Ramos (cell line): Measurements from ENCODE around the gene MMADHC.

Source experiments
- in situ Hi-C: fragments of 300-500 bp; cut with MboI; formaldehyde crosslinking; loops from one replicate; pipeline ENCODE4 v1.14.3; 2022; ENCODE audit warnings: low sequenced_read_pairs; ENCODE audit not compliant: unreplicated experiment

MMADHC gene

DNA sequence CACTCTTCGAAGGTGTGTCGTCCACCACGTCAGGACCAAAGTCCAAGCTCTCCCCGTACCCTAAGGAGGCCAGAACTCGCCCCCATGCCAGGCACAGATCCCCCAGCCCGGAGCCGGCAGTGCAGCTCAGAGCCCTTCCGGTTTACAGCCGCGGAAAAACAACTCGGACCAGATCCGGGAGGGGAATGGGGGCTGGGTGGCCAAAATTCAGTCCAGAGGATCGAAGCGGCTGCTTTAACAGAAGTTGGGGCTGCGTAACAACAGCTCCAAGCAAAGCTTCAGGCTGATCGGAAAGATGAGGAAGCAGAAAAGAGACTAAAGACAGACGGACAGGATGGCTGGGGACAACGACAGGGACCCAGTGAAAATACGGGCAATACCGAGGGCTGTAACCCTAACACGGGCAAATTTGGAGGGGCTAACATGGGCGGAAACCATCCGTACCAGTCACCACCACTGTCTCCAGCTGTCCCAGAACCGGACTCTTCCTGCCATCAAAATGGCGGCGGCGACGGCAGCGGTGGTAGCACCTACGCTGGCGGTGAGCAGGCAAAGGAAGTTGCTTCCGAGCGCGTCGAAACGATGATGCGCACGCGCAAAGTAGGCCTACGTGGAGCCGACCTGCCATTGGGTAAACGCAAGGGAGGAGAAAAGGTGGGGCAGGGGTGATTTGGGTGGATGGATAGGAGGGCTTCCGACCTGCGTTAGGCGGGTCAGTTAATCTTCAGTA is at the start of gene MMADHC:
Gene MMADHC, minus strand, starts transcription at position 556 of the 730 bp plus-strand sequence. CDS start 678 bp downstream, outside the sequence.
- in situ Hi-C loops = loop anchor here (25.0 kb wide), 2 partner anchors 1475 to 1650 kb away; no protein-coding TSS in a partner anchor

DNA sequence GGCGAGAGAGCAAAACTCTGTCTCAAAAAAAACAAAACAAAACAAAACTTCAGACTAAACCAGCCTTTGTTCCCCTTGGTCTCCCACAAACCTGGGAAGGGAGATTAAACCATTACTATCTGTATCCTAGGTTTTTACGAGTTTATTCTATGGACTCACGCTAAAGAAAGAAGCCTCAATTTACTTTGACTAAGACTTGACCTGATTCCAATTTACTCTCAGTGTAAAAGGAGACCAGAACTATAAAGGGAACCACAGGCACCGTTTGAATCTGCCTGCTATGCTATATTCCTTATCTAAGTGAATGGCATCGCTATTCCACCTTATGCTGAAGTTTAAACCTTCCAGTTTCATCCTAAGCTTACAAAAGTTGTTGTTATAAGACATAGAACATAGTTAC is 46.5 kb upstream of the MMADHC start:
- in situ Hi-C loops = no loop called here

DNA sequence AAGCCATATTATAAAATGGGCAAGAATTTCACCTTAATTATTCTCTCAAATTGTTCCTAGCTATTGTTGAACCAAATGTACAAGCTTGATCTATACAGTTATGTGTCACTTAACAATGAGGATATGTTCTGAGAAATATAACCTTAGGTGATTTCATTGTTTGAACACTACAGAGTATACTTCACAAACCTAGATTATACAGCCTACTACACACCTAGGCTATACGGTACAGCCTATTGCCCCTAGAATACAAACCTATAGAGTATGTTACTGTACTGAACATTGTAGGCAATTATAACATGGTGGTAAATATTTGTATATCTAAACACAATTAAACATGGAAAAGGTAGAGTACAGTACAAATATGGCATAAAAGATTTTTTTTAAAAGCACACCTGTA is 42.9 kb upstream of the MMADHC start:
- in situ Hi-C loops = no loop called here

DNA sequence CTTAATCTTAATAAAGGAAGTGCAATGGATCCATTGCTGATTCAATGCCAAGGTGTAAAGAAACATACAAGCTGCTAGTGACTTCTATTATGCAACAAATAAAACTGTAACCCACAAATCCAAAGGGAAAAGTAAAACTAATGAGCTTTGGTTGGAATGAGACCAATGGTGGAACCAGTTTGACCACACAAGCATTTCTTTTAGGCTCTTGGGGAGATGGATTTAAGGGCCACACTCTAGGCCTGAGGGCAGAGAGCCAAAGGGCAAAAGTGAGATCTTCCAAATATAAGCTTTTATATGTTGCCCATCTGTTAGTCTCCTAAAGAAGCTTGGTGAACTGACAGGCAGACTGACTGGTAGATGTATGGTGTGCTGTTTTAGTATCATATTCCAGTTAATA is 41.5 kb upstream of the MMADHC start:
- in situ Hi-C loops = no loop called here

DNA sequence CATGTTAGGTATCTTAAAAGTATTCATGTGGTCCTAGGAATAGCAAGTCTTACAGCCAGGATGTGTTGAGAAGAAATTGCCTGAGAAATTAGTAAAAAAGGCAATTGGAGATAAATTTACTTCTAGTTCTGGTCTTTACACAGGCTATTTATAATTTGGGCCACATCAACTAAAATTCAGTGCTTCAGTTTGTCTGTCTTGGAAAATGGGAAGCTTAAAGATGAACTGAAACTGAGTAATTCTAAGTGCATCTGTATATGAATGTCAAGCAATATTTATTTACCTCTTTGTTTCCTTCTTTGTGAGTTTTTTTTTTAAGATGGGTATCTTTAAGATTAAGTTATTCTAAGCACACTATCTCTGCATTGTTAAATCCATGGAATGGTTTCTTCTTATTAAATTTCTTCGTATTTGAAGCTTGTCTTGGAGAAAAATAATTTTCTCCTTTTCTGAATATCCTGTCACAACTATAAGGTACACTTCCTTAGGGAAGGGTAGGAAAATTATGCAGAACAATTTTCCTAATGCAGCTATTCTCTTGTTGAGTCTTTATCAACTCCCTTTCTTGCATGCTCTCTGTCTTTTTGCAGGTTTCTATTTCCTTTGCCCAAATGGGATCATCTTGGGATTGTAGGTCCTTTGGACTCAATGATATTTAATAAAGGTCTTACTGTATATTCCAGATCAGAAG is 39.7 kb upstream of the MMADHC start:
- in situ Hi-C loops = no loop called here

- in situ Hi-C loops = no loop called here
Measured at GRCh38 chr2:149625671-149626070, 38.1 kb upstream of the MMADHC start.

DNA sequence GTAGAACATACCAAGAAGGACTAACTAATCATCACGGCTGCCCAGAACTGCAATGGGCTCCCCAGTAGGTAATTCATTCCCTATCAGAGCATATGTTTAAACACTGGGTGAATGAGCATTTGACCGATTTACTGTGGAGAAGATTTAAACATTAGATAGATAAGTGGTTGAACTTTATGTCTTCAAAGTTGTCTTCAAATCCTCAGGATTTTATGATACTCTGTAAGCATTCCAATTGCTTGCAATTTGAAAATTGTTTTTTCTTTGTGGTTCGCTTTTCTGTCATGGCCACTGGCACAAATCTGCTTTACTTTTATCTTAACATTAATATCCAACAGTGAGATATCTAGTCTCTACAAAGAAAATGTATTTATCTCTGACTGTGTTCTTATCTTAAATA is 37.7 kb upstream of the MMADHC start:
- in situ Hi-C loops = no loop called here

DNA sequence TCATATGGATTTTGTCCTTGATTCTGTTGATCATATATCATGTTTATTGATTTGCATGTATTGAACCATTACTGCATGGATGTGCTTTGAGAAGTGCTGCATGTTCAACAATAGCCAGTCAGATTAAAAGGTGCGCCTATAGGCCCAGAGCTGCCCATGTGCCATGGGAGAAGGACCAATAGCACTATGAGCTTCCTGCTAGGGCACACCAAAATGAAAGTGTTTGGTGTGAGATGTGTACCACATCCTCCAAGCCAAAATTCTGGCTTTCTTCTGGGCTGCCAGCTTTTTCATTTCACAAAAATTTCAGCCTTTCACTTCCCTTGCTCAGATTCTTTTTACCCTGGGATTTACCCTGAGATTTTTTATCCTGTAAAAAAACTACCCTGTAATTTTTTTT is 34.8 kb upstream of the MMADHC start:
- in situ Hi-C loops = no loop called here

DNA sequence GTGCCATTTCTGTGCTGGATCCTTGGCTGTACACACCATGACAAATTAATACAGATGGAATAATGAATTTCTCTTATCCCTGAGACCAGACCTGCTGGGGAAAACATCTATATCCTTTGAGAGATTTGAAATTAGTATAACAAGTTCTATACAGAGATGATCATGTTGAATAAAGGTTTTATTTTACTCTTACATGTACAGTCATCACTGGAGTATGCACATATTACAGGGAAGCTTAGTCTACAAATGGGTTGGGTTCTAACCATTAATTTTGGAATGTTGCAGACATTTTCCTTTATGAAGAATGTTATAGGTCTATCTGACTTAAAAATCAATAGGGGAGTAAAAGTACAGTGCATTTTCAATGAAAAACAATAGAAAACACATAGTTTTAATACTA is 29.9 kb upstream of the MMADHC start:
- in situ Hi-C loops = no loop called here

DNA sequence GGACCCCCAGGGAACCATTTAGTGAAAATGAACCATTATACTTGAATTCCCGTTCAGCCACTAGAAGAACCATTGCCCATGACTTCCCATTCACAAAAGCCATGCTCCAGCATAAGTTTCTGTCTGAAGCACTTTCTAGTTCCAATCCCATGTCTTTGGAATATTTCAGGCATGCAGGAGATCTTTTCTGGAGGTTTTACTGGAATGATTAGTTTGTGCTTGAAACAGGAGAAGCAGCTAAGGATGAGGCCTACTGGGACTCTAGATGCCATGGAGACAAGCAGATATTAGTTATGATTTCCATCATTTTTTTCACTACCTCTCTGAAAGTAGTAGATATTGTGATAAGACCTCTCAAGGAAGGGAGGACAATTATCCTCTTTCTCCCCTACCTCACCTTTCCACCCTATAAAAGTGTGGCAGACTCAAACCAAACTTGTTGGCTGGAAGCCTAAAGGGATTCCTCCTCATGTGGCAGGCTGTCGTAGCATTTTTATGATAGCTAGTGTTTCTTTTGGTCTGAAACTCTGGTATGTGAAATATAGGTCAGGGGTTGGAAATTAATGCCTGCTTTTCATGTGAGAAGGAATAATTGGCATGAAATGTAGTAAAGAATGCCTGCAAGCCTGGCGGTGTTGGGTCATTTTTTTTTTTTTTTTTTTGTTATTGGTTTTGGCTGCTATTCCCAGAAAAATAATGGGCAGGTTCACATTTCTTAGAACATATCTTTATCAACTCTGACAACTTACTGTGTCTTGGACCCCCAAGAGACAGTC is 29.3 kb upstream of the MMADHC start:
- in situ Hi-C loops = no loop called here

GRCh38 chr2:149613704-149614103 is 26.1 kb upstream of the MMADHC start:
- in situ Hi-C loops = no loop called here

- in situ Hi-C loops = no loop called here
Measured at GRCh38 chr2:149612122-149612521, 24.5 kb upstream of the MMADHC start.

DNA sequence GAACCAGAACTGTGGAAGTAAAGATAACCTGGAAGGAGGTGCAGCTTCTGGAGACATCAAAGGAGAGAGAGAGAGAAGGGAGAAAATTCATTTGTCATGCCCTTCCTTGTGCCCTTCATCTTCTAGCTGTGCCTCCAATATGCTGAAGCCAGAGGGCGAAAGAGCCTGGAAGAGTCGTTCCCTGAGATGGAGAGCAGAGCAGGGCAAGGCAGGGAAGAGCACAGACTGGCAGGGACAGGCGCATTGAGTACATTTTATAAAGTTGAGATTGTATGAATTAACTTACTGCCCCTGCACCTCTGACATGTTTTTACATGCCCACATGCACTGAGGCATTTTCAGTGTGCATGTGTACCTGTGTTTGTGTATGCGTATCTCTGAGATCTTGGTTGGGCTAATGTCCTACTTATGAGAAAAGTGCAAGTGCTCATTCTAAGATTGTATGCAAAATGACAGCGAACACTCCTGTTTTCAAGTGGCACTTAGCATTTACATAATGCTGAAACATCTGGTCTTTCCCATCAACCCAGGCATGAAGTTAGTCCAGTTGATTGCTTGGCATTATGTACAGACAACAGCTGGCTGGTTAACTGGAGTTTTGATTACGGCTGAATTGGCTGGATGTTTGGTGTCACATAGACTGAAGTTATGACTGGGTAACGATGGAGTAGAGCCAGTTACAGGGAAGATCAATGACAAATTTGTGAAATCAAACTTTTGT is 23.7 kb upstream of the MMADHC start:
- in situ Hi-C loops = no loop called here

DNA sequence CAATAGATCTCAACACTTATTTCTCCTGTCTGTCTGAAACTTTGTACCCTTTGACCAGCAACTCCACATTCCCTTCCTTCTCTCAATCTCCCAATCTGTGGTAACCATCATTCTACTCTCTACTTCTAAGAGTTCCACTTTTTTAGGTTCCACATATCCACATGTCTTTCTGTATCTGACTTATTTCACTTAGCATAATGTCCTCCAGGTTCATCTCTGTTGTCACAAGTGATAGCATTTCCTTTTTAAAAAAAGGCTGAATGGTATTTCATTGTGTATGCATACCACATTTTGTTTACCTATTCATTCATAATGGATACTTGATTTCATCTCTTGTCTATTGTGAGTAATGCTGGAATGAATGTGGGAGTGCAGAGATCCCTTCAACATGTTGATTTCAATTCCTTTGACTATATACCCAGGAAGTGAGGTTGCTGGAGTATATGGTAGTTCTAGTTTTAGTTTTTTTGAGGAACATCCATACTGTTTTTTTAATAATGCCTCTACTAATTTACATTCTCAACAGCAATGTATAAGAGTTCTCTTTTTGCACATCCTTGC is 18.8 kb upstream of the MMADHC start:
- in situ Hi-C loops = no loop called here

DNA sequence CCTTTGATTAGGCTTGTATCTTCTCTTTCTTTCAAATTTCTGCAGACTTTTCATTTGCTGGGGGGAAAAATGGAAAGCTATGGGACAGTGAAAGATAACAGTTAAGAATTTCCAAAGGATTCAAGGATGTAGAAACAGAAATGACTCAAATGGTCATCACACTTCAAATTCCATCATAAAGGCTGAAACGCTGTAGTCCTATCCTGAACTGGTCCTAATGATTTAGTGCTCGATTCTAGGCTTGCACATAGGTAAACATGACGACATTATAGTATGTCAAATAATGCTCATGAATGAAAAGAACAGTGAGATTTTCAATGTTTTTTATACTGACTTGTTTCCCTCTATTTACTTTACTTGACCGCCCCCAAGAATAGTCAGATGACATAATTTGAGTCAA is 15.7 kb upstream of the MMADHC start:
- in situ Hi-C loops = no loop called here

DNA sequence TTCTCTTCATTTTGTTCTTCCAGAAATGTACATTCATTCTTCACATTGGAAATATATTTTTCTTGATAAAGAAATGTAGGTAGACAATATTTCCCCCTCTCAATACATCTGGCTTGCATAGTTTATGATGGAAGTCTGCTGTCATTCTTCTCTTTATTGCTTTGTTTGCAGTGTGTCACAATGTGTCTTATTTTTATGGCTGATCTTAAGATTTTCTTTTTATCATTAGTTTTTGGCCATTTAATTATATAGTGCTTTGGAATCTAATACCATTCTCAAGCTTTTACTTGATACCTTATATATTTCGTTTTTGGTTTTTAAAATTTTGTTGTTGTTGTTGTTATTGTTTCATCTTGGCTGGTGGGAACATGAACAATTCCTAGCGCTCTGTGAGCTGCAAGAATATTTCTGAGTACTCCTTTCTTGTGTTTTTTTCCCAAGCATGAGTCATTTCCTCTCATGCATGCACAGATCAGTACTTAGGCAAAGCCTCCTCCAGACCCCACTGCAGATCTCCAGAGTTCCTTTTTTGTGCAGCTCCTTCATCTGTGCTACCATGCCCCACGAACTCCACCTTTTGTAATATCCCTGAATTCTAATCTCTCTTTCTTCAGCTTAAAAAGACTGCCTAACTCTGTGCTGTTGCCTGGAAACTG is 13.7 kb upstream of the MMADHC start:
- in situ Hi-C loops = no loop called here

DNA sequence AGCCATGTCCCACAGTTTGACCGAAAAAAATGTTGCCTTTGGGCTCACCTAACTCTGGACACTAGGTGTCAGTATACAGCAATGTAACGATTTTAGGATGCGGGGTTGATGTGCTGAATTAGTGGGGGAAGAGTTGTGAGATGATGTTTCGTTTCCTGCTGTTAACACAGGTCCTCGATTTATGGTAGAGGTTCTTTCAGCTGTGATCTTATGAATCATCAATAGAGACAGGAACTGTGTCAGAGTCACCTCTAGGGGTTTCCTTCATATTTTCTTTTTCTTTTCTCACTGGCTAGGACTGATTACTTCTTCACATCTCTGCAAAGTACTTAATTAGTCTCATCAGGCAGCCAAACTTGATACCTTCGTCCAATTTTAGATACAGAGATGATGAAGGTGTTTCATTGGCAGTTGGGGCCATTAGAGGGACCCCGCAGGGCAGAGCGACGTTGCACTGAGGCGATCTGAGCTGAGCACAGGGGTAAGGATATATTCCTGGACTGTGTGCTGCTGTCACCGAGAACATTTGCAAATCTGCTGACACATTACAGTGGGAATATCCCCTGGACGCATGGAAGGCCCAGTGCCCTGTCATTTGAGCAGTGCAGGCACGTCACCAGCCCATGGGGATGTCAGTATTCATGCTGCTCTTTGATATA is 10.2 kb upstream of the MMADHC start:
- in situ Hi-C loops = loop anchor here (25.0 kb wide), 2 partner anchors 1465 to 1640 kb away; no protein-coding TSS in a partner anchor

GRCh38 chr2:149597050-149597667 is 9.6 kb upstream of the MMADHC start:
- in situ Hi-C loops = loop anchor here (25.0 kb wide), 2 partner anchors 1465 to 1640 kb away; no protein-coding TSS in a partner anchor
